Measurements from ENCODE around the gene SLC44A4. TPM values are rescaled to one million over a fixed set of nuclear protein-coding genes. Genes with fewer than 3 reads are reported as not detected.

The SLC44A4 gene
- total and polyA plus RNA-seq, 9 of the 15 experiments (the other 6 are each of a cell fraction or from before 2014, with no cell fraction given), result 7.9 to 18.6 (median 11.2) TPM

- no peak for TF ChIP-seq ZNF518B (CRISPR knock-in tag; IDR thresholded peaks at IDR 0.05)
- no peak for TF ChIP-seq ATF6 (CRISPR knock-in tag; IDR thresholded peaks at IDR 0.05)
- TF ChIP-seq KAT7 (CRISPR knock-in tag; IDR thresholded peaks at IDR 0.05; ENCODE audit: borderline replicate concordance), result 0 out of 2 replicates have a peak, but pooled peaks have one; percentile 29
- TF ChIP-seq NR2C2 (CRISPR knock-in tag; IDR thresholded peaks at IDR 0.05), result peak; percentile 46; the same call in 1 of the 2 replicates
- TF ChIP-seq NR2C2 (tag; IDR thresholded peaks at IDR 0.05), result no peak
- TF ChIP-seq DLX4 (CRISPR knock-in tag; IDR thresholded peaks at IDR 0.05), result no peak
- TF ChIP-seq PHB (CRISPR knock-in tag; IDR thresholded peaks at IDR 0.05), result no peak
These were observed 58.9 kb downstream of the SLC44A4 start (continued) for GRCh38 chr6:31819871-31820299.
